Measurements from ENCODE around the gene CCR8.
A peak's percentile ranks its signal among the peaks of the same experiment; 100 is the strongest.
"Not testable (repeated sequence)": the region's sequence is repeated elsewhere in the genome, so short reads cannot be mapped to it uniquely, and the experiment has no call there.

The CCR8 gene

DNA sequence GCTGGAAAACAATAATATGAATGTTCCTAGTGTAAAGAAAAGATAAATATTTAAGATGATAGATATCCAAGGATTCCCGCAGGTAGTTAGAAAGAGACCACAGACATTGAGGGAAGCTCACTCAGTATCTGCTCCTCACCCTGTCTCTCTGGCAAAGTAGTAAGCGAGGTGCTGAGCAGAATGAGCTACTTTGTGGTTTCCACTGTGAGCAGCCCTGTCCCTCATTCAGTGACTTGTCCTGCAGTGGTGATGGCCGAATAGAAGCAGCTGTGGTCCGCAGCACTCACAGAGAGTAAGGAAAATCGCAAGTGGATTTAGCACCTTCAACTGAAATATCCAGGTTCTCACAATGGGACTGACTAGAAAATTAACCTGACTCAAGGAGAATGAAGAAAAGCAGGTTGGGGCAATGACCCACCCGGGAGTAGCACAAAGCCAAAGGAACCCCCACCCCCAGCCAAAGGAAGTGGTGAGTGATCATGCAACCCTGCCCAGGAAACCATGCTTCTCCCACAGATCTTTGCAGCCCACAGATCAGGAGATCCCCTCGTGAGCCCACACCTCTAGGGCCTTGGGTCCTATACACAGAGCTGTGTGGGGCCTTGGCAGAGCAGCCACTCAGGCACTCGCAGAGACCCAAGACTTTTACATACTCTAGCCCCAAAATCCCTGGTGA is 31.9 kb downstream of the CCR8 start:
- no peak overlapping the region for H3K4me3 ChIP-seq (ENCODE audit: low read length)
- peak; percentile 40 for DNase-seq (ENCODE audit: low read depth)
- no peak for TF ChIP-seq CTCF (IDR thresholded peaks at IDR 0.05; ENCODE audit: insufficient read depth, low read depth, low read length, missing control alignments)

DNA sequence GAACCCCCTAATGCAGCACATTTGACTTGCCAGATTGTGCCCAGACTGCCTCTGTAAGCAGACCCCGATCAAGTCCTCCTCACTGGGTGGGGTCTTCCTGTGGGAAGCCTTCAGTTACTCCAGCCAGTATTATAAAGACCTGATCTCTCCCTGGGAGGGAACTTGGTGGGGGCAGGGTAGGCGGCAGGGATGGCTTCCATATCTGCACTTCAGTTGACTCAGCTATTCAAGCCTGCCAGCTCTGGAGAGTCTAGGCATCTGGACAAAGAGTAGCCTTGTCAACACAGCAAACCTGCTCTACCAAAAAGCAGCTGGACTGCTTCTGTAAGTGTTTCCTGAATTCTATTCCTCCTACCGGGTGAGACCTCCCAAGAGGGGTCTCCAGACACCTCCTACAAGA is 32.7 kb downstream of the CCR8 start:
- DNase-seq (ENCODE audit: low read depth): peak; percentile 39
- no peak overlapping the region for H3K4me3 ChIP-seq (ENCODE audit: low read length)
- no peak for TF ChIP-seq CTCF (IDR thresholded peaks at IDR 0.05; ENCODE audit: insufficient read depth, low read depth, low read length, missing control alignments)

- TF ChIP-seq CTCF (IDR thresholded peaks at IDR 0.05; ENCODE audit: insufficient read depth, low read depth, low read length, missing control alignments): no peak
- peak; percentile 29 for DNase-seq (ENCODE audit: low read depth)
- H3K4me3 ChIP-seq (ENCODE audit: low read length): no peak overlapping the region
Observed at GRCh38 chr3:39362812-39363211, 33.3 kb downstream of the CCR8 start.

DNA sequence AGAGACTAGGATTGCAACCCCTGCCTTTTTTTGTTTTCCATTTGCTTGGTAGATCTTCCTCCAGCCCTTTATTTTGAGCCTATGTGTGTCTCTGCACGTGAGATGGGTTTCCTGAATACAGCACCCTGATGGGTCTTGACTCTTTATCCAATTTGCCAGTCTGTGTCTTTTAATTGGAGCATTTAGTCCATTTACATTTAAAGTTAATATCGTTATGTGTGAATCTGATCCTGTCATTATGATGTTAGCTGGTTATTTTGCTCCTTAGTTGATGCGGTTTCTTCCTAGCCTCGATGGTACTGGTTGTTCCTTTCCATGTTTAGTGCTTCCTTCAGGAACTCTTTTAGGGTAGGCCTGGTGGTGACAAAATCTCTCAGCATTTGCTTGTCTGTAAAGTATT is 40.9 kb downstream of the CCR8 start:
- not testable (repeated sequence) for H3K4me3 ChIP-seq (ENCODE audit: low read length); DNase-seq (ENCODE audit: low read depth)

DNA sequence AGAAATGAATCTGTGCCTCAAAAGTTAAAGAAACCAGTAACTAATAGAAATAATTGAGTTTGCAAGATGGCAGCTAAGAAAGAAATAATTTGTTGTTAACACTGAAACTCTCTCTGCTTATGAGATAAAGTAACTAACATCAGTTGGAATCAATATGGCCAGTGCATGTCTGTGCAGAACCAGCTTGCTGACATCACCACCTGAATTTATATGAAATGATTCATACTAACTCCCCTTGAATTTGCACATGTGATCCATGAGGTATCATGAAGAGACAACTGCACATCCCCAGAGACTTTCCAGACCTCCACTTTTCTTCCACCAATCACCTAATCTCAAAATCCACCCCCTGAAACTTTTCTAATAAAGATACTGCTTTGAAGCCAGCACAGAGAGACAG is 43.3 kb downstream of the CCR8 start:
- TF ChIP-seq CTCF (IDR thresholded peaks at IDR 0.05; ENCODE audit: insufficient read depth, low read depth, low read length, missing control alignments): no peak
- peak; percentile 81 for DNase-seq (ENCODE audit: low read depth)
- no peak overlapping the region for H3K4me3 ChIP-seq (ENCODE audit: low read length)

DNA sequence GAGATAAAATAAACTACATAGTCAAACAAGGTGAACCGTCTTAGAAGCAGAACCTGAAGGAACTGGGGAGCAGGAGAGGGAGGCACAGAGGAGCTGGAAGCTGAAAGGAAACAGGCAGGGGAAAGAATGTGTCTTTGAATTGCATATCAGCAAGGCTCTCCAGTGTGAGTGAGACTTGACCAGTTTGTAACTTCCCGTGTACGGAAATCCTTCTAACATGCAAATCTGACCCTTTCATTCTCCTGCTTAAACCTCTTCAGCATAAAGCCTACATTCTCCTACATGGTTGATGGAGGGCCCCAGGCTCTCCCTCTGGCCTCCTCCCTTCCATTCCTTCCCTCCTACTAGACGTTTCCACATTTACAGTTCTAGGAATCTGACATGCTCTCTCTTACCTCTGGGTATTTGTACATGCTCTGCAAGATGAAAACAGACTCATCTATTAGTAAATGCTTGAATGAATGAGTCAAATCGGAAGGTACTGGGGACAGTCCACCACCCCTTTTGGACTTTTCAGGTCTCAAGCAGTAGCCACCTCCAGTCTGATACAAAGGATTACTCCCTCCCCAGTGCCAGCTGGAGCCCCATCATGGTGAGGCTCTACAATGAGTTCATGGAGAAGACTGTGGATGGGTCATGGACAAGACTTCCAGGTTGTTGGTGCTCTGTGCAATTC is 47.6 kb downstream of the CCR8 start:
- no peak overlapping the region for H3K4me3 ChIP-seq (ENCODE audit: low read length)
- DNase-seq (ENCODE audit: low read depth): no peak
- TF ChIP-seq CTCF (IDR thresholded peaks at IDR 0.05; ENCODE audit: insufficient read depth, low read depth, low read length, missing control alignments): no peak

DNA sequence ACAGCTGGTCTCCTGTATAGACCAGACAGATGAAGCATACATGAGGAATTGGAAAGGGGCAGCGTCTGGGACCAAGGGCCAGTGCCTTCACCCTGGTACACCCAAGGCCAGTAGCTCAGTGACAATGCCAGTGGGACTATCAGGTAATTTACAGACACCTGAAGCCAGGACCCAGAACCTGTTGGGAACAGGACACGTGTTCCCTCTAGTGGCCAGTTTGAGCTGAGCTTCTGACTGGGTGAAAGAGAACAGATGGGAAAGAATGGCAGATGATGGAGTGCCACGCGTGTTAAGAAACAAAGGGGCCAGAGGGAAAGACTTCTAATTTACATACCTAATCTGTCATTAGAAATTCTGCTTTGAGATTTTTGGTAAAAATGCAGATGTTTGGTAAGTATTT is 48.6 kb downstream of the CCR8 start:
- DNase-seq (ENCODE audit: low read depth): peak; percentile 77
- TF ChIP-seq CTCF (IDR thresholded peaks at IDR 0.05; ENCODE audit: insufficient read depth, low read depth, low read length, missing control alignments): peak; percentile 93
- H3K4me3 ChIP-seq (ENCODE audit: low read length): no peak overlapping the region

All from epithelial cell of esophagus (primary cell).